ENCODE data around the gene ENAH.

GRCh38 chr1:225650179-225650578 is 2.7 kb downstream of the ENAH start:
- TF ChIP-seq ZNF274 (IDR thresholded peaks at IDR 0.05; ENCODE audit: low read depth, low read length) (no peak), YY1 (IDR thresholded peaks at IDR 0.05; ENCODE audit: insufficient read depth, insufficient read length) (no peak), SUZ12 (IDR thresholded peaks at IDR 0.05; ENCODE audit: extremely low read depth, insufficient read depth, insufficient read length) (no peak)
